Measurements from ENCODE around the gene NUP93. TPM values are rescaled to one million over a fixed set of nuclear protein-coding genes. Genes with fewer than 3 reads are reported as not detected.

The NUP93 gene
- total RNA-seq, 2 donors from 2014 or later, result 18.1 to 19.8 TPM

DNA sequence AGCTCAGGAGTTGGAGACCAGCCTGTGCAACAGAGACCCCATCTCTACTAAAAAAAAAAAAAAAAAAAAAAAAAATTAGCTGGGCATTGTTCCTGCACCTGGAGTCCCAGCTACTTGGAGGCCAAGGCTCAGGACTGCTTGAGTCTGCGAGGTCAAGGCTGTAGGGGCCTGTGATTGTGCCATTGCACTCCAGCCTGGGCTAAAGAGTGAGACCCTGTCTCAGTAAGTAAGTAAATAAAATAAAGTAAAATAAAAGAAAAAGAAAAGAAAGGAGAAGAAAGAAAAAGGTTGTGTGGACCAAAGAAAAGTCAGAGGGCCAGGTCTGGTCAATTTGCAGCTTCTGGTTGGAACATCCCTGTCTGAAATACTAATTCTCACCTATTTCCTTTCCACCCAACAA lies 29.3 kb upstream of the NUP93 start:
- peak; percentile 38 for DNase-seq (ENCODE audit: low spot score)
- H3K4me3 ChIP-seq, result no peak overlapping the region
- no peak overlapping the region for H3K27ac ChIP-seq
- H3K9me3 ChIP-seq, result no peaks in the 10 kb centered on the region
- H3K36me3 ChIP-seq, result no peaks in the 10 kb centered on the region
- no peaks in the 10 kb centered on the region for H3K27me3 ChIP-seq
- H3K4me1 ChIP-seq, result peaks cover 0 to 3% of the 10 kb centered on the region in 2 donors
- TF ChIP-seq, protein P1, sequence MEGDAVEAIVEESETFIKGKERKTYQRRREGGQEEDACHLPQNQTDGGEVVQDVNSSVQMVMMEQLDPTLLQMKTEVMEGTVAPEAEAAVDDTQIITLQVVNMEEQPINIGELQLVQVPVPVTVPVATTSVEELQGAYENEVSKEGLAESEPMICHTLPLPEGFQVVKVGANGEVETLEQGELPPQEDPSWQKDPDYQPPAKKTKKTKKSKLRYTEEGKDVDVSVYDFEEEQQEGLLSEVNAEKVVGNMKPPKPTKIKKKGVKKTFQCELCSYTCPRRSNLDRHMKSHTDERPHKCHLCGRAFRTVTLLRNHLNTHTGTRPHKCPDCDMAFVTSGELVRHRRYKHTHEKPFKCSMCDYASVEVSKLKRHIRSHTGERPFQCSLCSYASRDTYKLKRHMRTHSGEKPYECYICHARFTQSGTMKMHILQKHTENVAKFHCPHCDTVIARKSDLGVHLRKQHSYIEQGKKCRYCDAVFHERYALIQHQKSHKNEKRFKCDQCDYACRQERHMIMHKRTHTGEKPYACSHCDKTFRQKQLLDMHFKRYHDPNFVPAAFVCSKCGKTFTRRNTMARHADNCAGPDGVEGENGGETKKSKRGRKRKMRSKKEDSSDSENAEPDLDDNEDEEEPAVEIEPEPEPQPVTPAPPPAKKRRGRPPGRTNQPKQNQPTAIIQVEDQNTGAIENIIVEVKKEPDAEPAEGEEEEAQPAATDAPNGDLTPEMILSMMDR (IDR thresholded peaks at IDR 0.05), result no peak

DNA sequence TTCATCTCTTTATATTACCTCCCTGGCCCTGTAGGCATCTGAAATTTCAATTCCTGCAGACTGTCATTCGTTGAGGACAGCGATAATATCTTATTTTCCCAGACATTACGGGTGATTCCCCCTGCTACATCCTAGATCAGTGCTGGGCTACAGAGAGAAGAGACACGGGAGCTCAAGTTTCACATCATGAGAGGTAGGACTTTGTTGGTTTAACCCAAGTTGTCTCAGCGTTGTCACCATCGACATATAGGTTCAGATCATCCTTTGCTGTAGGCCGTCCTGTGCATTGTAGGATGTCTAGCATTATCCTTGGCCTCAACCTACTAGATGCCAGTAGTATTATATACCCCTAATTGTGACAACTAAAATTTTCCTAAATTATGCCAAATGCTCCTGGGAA lies 28.4 kb upstream of the NUP93 start:
- Histone ChIP-seq H3K9me3 (no peaks in the 10 kb centered on the region), H3K27ac (no peak overlapping the region), H3K36me3 (no peaks in the 10 kb centered on the region), H3K4me1 (peaks cover 0 to 3% of the 10 kb centered on the region in 2 donors), H3K4me3 (no peak overlapping the region), H3K27me3 (no peaks in the 10 kb centered on the region)
- TF ChIP-seq, protein P1 (IDR thresholded peaks at IDR 0.05), result no peak
- no peak for DNase-seq (ENCODE audit: low spot score)

DNA sequence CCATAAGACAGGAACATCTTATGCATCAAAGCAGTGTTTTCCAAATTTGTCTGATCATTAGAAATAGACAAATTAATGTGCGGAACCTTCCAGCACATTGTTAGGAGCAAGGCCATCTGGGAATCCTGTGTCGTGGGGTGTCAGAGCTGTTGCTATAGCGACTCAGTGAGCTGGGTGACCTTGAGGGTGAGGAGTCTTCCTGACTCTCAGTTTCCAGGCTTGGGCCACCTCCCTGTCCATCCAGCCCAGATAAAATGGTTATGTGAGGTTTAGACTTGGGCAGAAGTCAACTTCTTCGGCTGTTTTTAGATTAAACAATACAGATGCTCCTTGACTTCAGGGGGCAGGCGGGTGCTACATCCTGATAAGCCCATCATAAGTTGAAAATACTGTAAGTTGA lies 27.1 kb upstream of the NUP93 start:
- no peak for DNase-seq (ENCODE audit: low spot score)
- H3K9me3 ChIP-seq, result no peaks in the 10 kb centered on the region
- H3K36me3 ChIP-seq, result no peaks in the 10 kb centered on the region
- H3K4me3 ChIP-seq, result no peak overlapping the region
- TF ChIP-seq, protein P1 (IDR thresholded peaks at IDR 0.05), result no peak
- peaks cover 0 to 3% of the 10 kb centered on the region in 2 donors for H3K4me1 ChIP-seq
- no peaks in the 10 kb centered on the region for H3K27me3 ChIP-seq
- no peak overlapping the region for H3K27ac ChIP-seq

DNA sequence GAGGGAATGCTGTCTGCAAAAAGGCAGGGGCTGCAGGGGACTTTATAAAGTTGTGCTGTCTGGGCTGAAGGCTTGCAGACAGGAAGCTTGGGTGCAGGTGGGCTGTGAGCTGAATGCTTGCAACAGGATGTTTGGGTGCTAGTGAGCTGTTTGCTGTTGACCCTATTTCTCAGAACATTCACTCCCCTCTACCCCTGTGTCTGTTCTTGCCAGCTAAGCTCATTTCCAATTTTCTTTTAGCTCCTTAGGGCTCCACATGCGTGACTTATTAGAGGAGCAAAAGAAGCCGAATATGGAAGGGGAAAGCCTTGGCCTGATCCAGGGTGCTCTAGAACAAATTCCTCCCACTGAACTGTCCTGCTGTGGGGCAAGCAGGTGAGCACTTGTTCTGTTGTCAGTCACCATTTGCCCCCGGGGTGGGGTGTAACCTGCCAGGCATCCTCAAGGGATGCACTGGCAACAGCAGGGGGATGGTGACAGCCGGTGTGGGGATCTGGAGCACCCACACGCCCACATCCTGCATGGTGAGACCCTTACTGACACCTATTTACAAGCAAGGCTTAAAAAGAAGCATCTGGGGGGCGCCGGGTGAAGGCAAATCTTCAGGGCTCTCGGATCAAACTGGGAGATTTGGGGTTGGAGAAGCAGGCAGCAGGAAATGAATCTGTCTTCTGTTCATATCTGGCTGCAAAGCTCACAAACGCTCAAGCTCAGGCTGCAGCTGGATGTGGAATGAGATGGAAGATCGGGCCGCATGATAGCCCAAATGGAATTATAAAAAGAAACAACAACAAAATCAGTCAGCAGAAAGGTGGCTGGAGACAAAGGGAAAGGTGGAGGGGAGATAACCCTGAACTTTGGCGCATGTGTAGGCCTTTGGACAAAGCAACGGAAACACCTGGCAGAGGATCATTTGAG lies 21.1 kb upstream of the NUP93 start:
- no peak for DNase-seq (ENCODE audit: low spot score)
- Histone ChIP-seq H3K4me1 (no peaks in the 10 kb centered on the region), H3K27me3 (no peaks in the 10 kb centered on the region), H3K4me3 (no peak overlapping the region), H3K9me3 (no peaks in the 10 kb centered on the region), H3K27ac (no peak overlapping the region), H3K36me3 (no peaks in the 10 kb centered on the region)
- TF ChIP-seq, protein P1 (IDR thresholded peaks at IDR 0.05), result no peak

DNA sequence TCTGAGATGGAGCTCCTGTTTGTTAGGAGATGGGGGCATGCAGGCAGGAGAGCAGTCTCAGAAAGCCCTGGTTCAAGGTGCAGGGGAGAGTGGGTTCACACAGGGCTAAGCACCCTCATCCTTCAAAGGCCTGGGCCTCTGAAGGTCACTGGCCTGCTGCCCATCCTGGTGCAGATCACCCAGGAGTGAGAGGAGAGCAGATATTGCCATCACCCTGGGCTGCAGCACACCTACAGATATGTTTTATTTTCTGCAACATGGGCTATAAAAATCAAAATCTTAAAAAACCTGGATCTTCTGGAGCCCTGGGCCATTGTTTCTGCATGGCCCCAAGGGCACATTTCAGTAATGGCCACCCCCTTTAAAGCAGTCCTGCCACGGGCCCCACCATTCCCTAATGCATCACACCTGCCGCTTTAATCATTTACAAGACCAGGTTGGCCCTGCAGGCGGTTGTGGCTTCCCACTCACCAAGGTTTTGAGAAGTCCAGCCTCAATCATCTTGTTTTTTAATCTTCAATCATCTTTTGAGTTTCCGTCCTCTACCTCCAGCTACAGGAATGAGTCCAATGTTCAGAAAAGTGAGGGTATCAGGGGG lies 20.4 kb upstream of the NUP93 start:
- H3K9me3 ChIP-seq, result no peaks in the 10 kb centered on the region
- H3K36me3 ChIP-seq, result no peaks in the 10 kb centered on the region
- H3K27ac ChIP-seq, result no peak overlapping the region
- H3K4me3 ChIP-seq, result no peak overlapping the region
- no peak for DNase-seq (ENCODE audit: low spot score)
- H3K27me3 ChIP-seq, result no peaks in the 10 kb centered on the region
- H3K4me1 ChIP-seq, result no peaks in the 10 kb centered on the region
- TF ChIP-seq, protein P1 (IDR thresholded peaks at IDR 0.05), result no peak

All from right atrium auricular region (tissue), 2 donors.